HepG2 (cell line): ENCODE data around the gene DERL2. TPM values are rescaled to one million over a fixed set of nuclear protein-coding genes. Genes with fewer than 3 reads are reported as not detected.
A peak's percentile ranks its signal among the peaks of the same experiment; 100 is the strongest.

Experiments used
- ATF7 ChIP-seq, 2 experiments: fragments of 450-650 bp in 1 of 2; sonication (generic) in 1 of 2; formaldehyde crosslinking in 1 of 2; IDR thresholded peaks; 2 replicates each; pipeline versions ENCODE4 v1.4.0 to v1.6.1; 2016 to 2020; ENCODE audit warnings: antibody characterized with exemption in 1 of 2, mild to moderate bottlenecking in 1 of 2, missing genetic modification reagents in 1 of 2
- FOXK2 ChIP-seq: fragments of 450-650 bp; IDR thresholded peaks from 2 replicates; pipeline ENCODE4 v1.6.1; 2016
- HMG20B ChIP-seq: conservative IDR thresholded peaks from 2 replicates; pipeline ENCODE4 v1.6.1; 2016; ENCODE audit warnings: missing genetic modification reagents, missing compliant biosample characterization
- HOXA7 ChIP-seq: sonication (generic); formaldehyde crosslinking; IDR thresholded peaks from 2 replicates; pipeline ENCODE4 v1.8.1; 2022; ENCODE audit warnings: mild to moderate bottlenecking, missing genetic modification reagents, moderate library complexity
- KLF6 ChIP-seq: IDR thresholded peaks from 2 replicates; pipeline ENCODE4 v1.8.0; 2016; ENCODE audit warnings: missing biosample characterization, missing genetic modification reagents
- MAFG ChIP-seq: sonication (generic); formaldehyde crosslinking; IDR thresholded peaks from 2 replicates; pipeline ENCODE4 v1.5.1; 2020; ENCODE audit warnings: mild to moderate bottlenecking, missing genetic modification reagents
- NKX3-1 ChIP-seq: sonication (generic); formaldehyde crosslinking; IDR thresholded peaks from 2 replicates; pipeline ENCODE4 v1.5.0; 2020; ENCODE audit warnings: missing genetic modification reagents
- SP4 ChIP-seq: sonication (generic); formaldehyde crosslinking; IDR thresholded peaks from 2 replicates; pipeline ENCODE4 v1.8.1; 2023; ENCODE audit warnings: mild to moderate bottlenecking, missing genetic modification reagents
- TBP ChIP-seq: sonication (generic); formaldehyde crosslinking; IDR thresholded peaks from 2 replicates; pipeline ENCODE4 v1.5.0; 2020; ENCODE audit warnings: missing genetic modification reagents
- ZBTB43 ChIP-seq: sonication (generic); formaldehyde crosslinking; conservative IDR thresholded peaks from 2 replicates; pipeline ENCODE4 v1.4.0; 2020; ENCODE audit warnings: missing genetic modification reagents
- ZFP37 ChIP-seq: sonication (generic); formaldehyde crosslinking; IDR thresholded peaks from 2 replicates; pipeline ENCODE4 v1.4.0; 2020; ENCODE audit warnings: missing genetic modification reagents, borderline replicate concordance
- ZNF354B ChIP-seq: sonication (generic); formaldehyde crosslinking; IDR thresholded peaks from 2 replicates; pipeline ENCODE4 v1.8.0; 2022; ENCODE audit warnings: mild to moderate bottlenecking, missing genetic modification reagents
- ZNF468 ChIP-seq: sonication (generic); formaldehyde crosslinking; IDR thresholded peaks from 2 replicates; pipeline ENCODE4 v1.8.0; 2022; ENCODE audit warnings: mild to moderate bottlenecking, moderate library complexity, missing genetic modification reagents
- ZNF747 ChIP-seq: sonication (generic); formaldehyde crosslinking; IDR thresholded peaks from 2 replicates; pipeline ENCODE4 v1.8.1; 2023; ENCODE audit warnings: missing genetic modification reagents, mild to moderate bottlenecking, borderline replicate concordance
- ZNF75D ChIP-seq: sonication (generic); formaldehyde crosslinking; IDR thresholded peaks from 2 replicates; pipeline ENCODE4 v1.8.1; 2023; ENCODE audit warnings: missing genetic modification reagents, mild to moderate bottlenecking, borderline replicate concordance
- ZNF839 ChIP-seq: sonication (generic); formaldehyde crosslinking; IDR thresholded peaks from 2 replicates; pipeline ENCODE4 v1.4.0; 2020; ENCODE audit warnings: missing genetic modification reagents, mild to moderate bottlenecking, borderline replicate concordance
- polyA plus RNA-seq, 8 experiments: library from polyadenylated mRNA; depleted of rRNA in 3 of 8; stranded (reverse) in 7 of 8; unstranded in 1 of 8; fragments of >200 nt; fragmentation: Illumina TruSeq in 4 of 8; extraction: Trizol in 4 of 8; gene quantifications; 2 replicates each; pipeline versions ENCODE4 v1.2.1 to v1.2.3, GENCODE V29; 2011 to 2016; ENCODE audit warnings: low read depth in 4 of 8, missing spikeins in 1 of 8, mixed read lengths in 1 of 8; ENCODE audit not compliant: insufficient read depth in 1 of 8
- total RNA-seq, 5 experiments: library from RNA; depleted of rRNA; stranded (reverse); fragments of >200 nt; fragmentation: Illumina TruSeq; extraction: Trizol; gene quantifications; 2 replicates each; pipeline ENCODE4 v1.2.3, GENCODE V29; 2016; ENCODE audit warnings: low read depth in 1 of 5
- TF ChIP-seq, protein P1 (sequence below): sonication (generic); formaldehyde crosslinking; conservative IDR thresholded peaks from 2 replicates; pipeline ENCODE4 v1.4.0; 2020; ENCODE audit warnings: missing genetic modification reagents
- TF ChIP-seq, protein P2 (sequence below): sonication (generic); formaldehyde crosslinking; IDR thresholded peaks from 2 replicates; pipeline ENCODE4 v1.4.0; 2020; ENCODE audit warnings: missing genetic modification reagents
- TF ChIP-seq, protein P3 (sequence below): sonication (generic); formaldehyde crosslinking; IDR thresholded peaks from 2 replicates; pipeline ENCODE4 v1.4.0; 2020; ENCODE audit warnings: mild to moderate bottlenecking, missing genetic modification reagents

DERL2 gene
- total and polyA plus RNA-seq, 2 of the 13 experiments (the other 11 are each of a cell fraction or from before 2014, with no cell fraction given) = 59.3 to 65.2 TPM

DNA sequence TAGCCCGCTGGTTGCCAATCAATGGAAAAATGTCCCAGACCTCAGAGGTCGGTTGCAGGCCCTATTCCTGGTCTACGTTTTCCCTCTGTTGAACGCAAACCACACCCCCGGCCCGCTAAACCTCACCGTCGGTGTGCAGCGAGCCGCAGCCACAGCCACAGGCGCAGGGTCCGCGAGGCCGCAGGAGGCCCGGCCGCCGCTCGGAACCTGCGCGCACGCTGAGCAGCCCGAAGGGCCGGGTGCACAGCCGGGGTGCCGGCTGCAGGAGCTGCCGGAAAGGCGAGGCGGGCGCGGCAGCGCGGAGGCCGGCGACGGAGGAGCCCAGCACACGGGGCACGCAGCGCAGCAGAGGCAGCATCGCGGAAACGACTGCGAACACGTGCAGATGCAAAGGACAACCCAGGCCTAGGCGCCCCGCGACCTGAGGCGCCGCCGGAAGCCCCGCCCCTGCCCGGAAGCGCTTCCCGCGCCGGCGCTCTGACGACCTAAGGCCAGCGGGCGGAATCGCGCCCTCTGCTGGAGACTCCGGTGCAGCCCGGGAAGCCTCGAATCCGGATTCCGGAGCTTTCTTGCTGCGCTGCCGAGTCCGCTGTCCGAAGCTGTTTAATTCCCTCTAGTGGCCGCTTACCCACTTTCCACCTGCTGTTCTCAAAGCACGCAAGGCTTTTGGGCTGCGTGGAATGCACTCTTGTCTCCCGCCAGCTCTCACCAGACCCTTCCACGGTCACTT is 47.1 kb downstream of the DERL2 start, which contains the start of gene C1QBP (continued):
- TF ChIP-seq FOXK2 = no peak
- TF ChIP-seq ZFP37 (CRISPR knock-in tag) = no peak
- peak; percentile 90 for TF ChIP-seq NKX3-1 (CRISPR knock-in tag)
- no peak for TF ChIP-seq HOXA7
- TF ChIP-seq, protein P1, sequence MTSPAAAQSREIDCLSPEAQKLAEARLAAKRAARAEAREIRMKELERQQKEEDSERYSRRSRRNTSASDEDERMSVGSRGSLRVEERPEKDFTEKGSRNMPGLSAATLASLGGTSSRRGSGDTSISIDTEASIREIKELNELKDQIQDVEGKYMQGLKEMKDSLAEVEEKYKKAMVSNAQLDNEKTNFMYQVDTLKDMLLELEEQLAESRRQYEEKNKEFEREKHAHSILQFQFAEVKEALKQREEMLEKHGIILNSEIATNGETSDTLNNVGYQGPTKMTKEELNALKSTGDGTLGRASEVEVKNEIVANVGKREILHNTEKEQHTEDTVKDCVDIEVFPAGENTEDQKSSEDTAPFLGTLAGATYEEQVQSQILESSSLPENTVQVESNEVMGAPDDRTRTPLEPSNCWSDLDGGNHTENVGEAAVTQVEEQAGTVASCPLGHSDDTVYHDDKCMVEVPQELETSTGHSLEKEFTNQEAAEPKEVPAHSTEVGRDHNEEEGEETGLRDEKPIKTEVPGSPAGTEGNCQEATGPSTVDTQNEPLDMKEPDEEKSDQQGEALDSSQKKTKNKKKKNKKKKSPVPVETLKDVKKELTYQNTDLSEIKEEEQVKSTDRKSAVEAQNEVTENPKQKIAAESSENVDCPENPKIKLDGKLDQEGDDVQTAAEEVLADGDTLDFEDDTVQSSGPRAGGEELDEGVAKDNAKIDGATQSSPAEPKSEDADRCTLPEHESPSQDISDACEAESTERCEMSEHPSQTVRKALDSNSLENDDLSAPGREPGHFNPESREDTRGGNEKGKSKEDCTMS (CRISPR knock-in tag) = no peak
- TF ChIP-seq, protein P2, sequence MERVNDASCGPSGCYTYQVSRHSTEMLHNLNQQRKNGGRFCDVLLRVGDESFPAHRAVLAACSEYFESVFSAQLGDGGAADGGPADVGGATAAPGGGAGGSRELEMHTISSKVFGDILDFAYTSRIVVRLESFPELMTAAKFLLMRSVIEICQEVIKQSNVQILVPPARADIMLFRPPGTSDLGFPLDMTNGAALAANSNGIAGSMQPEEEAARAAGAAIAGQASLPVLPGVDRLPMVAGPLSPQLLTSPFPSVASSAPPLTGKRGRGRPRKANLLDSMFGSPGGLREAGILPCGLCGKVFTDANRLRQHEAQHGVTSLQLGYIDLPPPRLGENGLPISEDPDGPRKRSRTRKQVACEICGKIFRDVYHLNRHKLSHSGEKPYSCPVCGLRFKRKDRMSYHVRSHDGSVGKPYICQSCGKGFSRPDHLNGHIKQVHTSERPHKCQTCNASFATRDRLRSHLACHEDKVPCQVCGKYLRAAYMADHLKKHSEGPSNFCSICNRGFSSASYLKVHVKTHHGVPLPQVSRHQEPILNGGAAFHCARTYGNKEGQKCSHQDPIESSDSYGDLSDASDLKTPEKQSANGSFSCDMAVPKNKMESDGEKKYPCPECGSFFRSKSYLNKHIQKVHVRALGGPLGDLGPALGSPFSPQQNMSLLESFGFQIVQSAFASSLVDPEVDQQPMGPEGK (CRISPR knock-in tag) = peak; percentile 21; the same call in 1 of the 2 replicates
- no peak; the same call in 1 of the 2 replicates for TF ChIP-seq HMG20B (CRISPR knock-in tag)
- peak; percentile 77 for TF ChIP-seq ZBTB43 (CRISPR knock-in tag)
- peak; percentile 75; the same call in 1 of the 2 replicates for TF ChIP-seq ZNF839 (CRISPR knock-in tag)
- peak; percentile 91 for TF ChIP-seq SP4 (CRISPR knock-in tag)
- TF ChIP-seq ZNF747 (CRISPR knock-in tag) = no peak; the same call in 1 of the 2 replicates
- TF ChIP-seq ATF7 (IDR thresholded peaks at IDR 0.05) = no peak
- peak; percentile 74 for TF ChIP-seq ATF7 (CRISPR knock-in tag; IDR thresholded peaks at IDR 0.05)
- no peak for TF ChIP-seq MAFG
- peak; percentile 66; the same call in 1 of the 2 replicates for TF ChIP-seq ZNF354B (CRISPR knock-in tag)
- TF ChIP-seq KLF6 (CRISPR knock-in tag) = peak; percentile 76; the same call in 1 of the 2 replicates
- TF ChIP-seq ZNF468 (CRISPR knock-in tag) = no peak
- 0 out of 2 replicates have a peak, but pooled peaks have one; percentile 73 for TF ChIP-seq TBP (CRISPR knock-in tag)
- TF ChIP-seq, protein P3, sequence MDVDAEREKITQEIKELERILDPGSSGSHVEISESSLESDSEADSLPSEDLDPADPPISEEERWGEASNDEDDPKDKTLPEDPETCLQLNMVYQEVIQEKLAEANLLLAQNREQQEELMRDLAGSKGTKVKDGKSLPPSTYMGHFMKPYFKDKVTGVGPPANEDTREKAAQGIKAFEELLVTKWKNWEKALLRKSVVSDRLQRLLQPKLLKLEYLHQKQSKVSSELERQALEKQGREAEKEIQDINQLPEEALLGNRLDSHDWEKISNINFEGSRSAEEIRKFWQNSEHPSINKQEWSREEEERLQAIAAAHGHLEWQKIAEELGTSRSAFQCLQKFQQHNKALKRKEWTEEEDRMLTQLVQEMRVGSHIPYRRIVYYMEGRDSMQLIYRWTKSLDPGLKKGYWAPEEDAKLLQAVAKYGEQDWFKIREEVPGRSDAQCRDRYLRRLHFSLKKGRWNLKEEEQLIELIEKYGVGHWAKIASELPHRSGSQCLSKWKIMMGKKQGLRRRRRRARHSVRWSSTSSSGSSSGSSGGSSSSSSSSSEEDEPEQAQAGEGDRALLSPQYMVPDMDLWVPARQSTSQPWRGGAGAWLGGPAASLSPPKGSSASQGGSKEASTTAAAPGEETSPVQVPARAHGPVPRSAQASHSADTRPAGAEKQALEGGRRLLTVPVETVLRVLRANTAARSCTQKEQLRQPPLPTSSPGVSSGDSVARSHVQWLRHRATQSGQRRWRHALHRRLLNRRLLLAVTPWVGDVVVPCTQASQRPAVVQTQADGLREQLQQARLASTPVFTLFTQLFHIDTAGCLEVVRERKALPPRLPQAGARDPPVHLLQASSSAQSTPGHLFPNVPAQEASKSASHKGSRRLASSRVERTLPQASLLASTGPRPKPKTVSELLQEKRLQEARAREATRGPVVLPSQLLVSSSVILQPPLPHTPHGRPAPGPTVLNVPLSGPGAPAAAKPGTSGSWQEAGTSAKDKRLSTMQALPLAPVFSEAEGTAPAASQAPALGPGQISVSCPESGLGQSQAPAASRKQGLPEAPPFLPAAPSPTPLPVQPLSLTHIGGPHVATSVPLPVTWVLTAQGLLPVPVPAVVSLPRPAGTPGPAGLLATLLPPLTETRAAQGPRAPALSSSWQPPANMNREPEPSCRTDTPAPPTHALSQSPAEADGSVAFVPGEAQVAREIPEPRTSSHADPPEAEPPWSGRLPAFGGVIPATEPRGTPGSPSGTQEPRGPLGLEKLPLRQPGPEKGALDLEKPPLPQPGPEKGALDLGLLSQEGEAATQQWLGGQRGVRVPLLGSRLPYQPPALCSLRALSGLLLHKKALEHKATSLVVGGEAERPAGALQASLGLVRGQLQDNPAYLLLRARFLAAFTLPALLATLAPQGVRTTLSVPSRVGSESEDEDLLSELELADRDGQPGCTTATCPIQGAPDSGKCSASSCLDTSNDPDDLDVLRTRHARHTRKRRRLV (CRISPR knock-in tag) = peak; percentile 78; the same call in 1 of the 2 replicates
- TF ChIP-seq ZNF75D (CRISPR knock-in tag) = no peak
